Epithelial cell of umbilical artery (primary cell): Measurements from ENCODE around the gene ADM2. TPM values are rescaled to one million over a fixed set of nuclear protein-coding genes. Genes with fewer than 3 reads are reported as not detected.

Source experiments
- total RNA-seq: library from RNA; depleted of rRNA; stranded (reverse); fragments of >200 nt; gene quantifications from 2 replicates; pipeline ENCODE4 v1.2.3, GENCODE V29; 2014

The ADM2 gene
- total RNA-seq: 0.46 and 0.97 TPM in 2 replicates

GRCh38 chr22:50481440-50482106 is at the start of gene ADM2:
TSS of gene ADM2 (plus strand) at chr22:50481543. CDS start at chr22:50481848, 305 bp downstream.

GRCh38 chr22:50474710-50475651 is 6.4 kb upstream of the ADM2 start, which contains the start of gene SBF1:
TSS of gene SBF1 (minus strand) at chr22:50475035. CDS start at chr22:50474840, 195 bp downstream.

GRCh38 chr22:50486561-50487289 is 5.4 kb downstream of the ADM2 start, which contains the start of gene MIOX:
TSS of gene MIOX (plus strand) at chr22:50486859. CDS start at chr22:50486898, 39 bp downstream.

GRCh38 chr22:50507421-50507990 is 26.2 kb downstream of the ADM2 start, which contains the start of gene LMF2:
TSS of gene LMF2 (minus strand) at chr22:50507702. CDS start at chr22:50507675, 27 bp downstream.

GRCh38 chr22:50507991-50508884 is 26.9 kb downstream of the ADM2 start, which contains the start of gene NCAPH2:
TSS of gene NCAPH2 (plus strand) at chr22:50508224. CDS start at chr22:50508338, 114 bp downstream.

GRCh38 chr22:50525104-50525857 is 43.9 kb downstream of the ADM2 start, which contains the start of gene SCO2:
TSS of gene SCO2 (minus strand) at chr22:50525598. CDS start at chr22:50524411, 1,187 bp downstream.

GRCh38 chr22:50529897-50530579 is 48.7 kb downstream of the ADM2 start, which contains the start of gene TYMP:
TSS of gene TYMP (minus strand) at chr22:50530012. CDS start at chr22:50529709, 303 bp downstream.

Other genes with a start within 250 kb of the ADM2 start
- gene TUBGCP6, start 236.5 kb upstream of the ADM2 start, total RNA-seq: 25.0 and 26.1 TPM in 2 replicates
- gene HDAC10, start 230.3 kb upstream of the ADM2 start, total RNA-seq: 20.5 and 20.7 TPM in 2 replicates
- gene MAPK12, start 219.9 kb upstream of the ADM2 start, total RNA-seq: 50.7 and 59.1 TPM in 2 replicates
- 10.5 and 17.9 TPM in 2 replicates for gene MAPK11, start 211.2 kb upstream of the ADM2 start, total RNA-seq
- 44.5 and 45.5 TPM in 2 replicates for gene PLXNB2, start 173.9 kb upstream of the ADM2 start, total RNA-seq
- gene DENND6B, start 154.5 kb upstream of the ADM2 start, total RNA-seq: 0.76 and 1.3 TPM in 2 replicates
- 44.5 and 58.5 TPM in 2 replicates for gene PPP6R2, start 138.2 kb upstream of the ADM2 start, total RNA-seq
- 40.4 and 40.6 TPM in 2 replicates for gene SBF1, start 6.5 kb upstream of the ADM2 start, total RNA-seq
- not detected in 2 replicates for gene MIOX, start 5.3 kb downstream of the ADM2 start, total RNA-seq
- gene LMF2, start 26.2 kb downstream of the ADM2 start, total RNA-seq: 21.8 and 22.2 TPM in 2 replicates
- gene NCAPH2, start 26.7 kb downstream of the ADM2 start, total RNA-seq: 27.6 and 43.0 TPM in 2 replicates
- gene SCO2, start 44.1 kb downstream of the ADM2 start, total RNA-seq: 2.9 and 4.9 TPM in 2 replicates
- 8.1 and 25.5 TPM in 2 replicates for gene TYMP, start 48.5 kb downstream of the ADM2 start, total RNA-seq
- under 0.01 and 0.30 TPM in 2 replicates for gene KLHDC7B, start 64.4 kb downstream of the ADM2 start, total RNA-seq
- not detected in 2 replicates for gene SYCE3, start 81.4 kb downstream of the ADM2 start, total RNA-seq
- gene CPT1B, start 96.9 kb downstream of the ADM2 start, total RNA-seq: 0.65 and 2.6 TPM in 2 replicates
- gene CHKB, start 101.3 kb downstream of the ADM2 start, total RNA-seq: 27.1 and 32.8 TPM in 2 replicates
- gene MAPK8IP2, start 119.2 kb downstream of the ADM2 start, total RNA-seq: 0.15 TPM in 1 of 2 replicates, not detected in the other
- 10.2 and 10.7 TPM in 2 replicates for gene ARSA, start 146.6 kb downstream of the ADM2 start, total RNA-seq
- gene SHANK3, start 191.3 kb downstream of the ADM2 start, total RNA-seq: 11.4 and 11.7 TPM in 2 replicates